ENCODE results near the gene RLN1. TPM values are rescaled to one million over a fixed set of nuclear protein-coding genes. Genes with fewer than 3 reads are reported as not detected.

Gene RLN1
- polyA plus RNA-seq, 1 of the 3 experiments (the other 2 are of a cell fraction), result 0.23 TPM

DNA sequence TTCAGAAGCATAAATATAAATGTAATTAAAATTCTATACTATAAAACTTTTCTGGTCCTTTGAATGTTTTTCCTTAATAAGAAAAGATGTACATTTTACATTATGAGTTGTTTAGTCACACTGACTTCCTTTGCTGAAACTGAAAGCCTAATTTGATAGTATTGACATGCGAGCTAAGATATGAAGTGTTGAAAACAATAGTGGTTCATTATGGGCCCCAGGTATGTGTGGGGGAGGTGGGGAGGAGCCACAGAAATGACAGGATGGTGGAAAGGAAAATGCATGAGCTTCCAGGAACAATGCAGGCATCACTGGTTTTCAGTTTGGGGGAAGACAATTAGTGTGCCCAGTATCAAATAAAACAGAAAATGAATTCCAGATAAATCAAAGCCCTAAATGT, 35.4 kb upstream of the RLN1 start:
- CTCF ChIA-PET, result interaction anchor here (0.7 to 1.0 kb wide), 2 partner anchors 12 to 42 kb away, joined by 3 read pairs; no protein-coding TSS in a partner anchor
- no peak overlapping the region for H2AFZ ChIP-seq (ENCODE audit: low read depth)
- H3K27ac ChIP-seq (ENCODE audit: low read depth in 2 of 2, low read length in 1 of 2), result no peak overlapping the region
- POLR2A ChIA-PET, result no interaction called here
- no peaks in the 10 kb centered on the region for H3K27me3 ChIP-seq (ENCODE audit: insufficient read depth)
- no peak overlapping the region for H3K9ac ChIP-seq
- TF ChIP-seq CHD2 (IDR thresholded peaks at IDR 0.05; ENCODE audit: low read length, partially characterized antibody) (no peak), GATA2 (CRISPR knock-in tag; IDR thresholded peaks at IDR 0.05) (no peak), GABPA (IDR thresholded peaks at IDR 0.05; ENCODE audit: low read depth) (no peak), TAF1 (IDR thresholded peaks at IDR 0.05; ENCODE audit: borderline replicate concordance, low read depth, low read length) (no peak), TCF12 (IDR thresholded peaks at IDR 0.05) (no peak), SMC3 (IDR thresholded peaks at IDR 0.05; ENCODE audit: low read depth, low read length) (no peak), EP300 (IDR thresholded peaks at IDR 0.05; ENCODE audit: borderline replicate concordance in 1 of 2, low read depth in 1 of 2, low read length in 1 of 2) (no peak)
- TF ChIP-seq, protein P1, sequence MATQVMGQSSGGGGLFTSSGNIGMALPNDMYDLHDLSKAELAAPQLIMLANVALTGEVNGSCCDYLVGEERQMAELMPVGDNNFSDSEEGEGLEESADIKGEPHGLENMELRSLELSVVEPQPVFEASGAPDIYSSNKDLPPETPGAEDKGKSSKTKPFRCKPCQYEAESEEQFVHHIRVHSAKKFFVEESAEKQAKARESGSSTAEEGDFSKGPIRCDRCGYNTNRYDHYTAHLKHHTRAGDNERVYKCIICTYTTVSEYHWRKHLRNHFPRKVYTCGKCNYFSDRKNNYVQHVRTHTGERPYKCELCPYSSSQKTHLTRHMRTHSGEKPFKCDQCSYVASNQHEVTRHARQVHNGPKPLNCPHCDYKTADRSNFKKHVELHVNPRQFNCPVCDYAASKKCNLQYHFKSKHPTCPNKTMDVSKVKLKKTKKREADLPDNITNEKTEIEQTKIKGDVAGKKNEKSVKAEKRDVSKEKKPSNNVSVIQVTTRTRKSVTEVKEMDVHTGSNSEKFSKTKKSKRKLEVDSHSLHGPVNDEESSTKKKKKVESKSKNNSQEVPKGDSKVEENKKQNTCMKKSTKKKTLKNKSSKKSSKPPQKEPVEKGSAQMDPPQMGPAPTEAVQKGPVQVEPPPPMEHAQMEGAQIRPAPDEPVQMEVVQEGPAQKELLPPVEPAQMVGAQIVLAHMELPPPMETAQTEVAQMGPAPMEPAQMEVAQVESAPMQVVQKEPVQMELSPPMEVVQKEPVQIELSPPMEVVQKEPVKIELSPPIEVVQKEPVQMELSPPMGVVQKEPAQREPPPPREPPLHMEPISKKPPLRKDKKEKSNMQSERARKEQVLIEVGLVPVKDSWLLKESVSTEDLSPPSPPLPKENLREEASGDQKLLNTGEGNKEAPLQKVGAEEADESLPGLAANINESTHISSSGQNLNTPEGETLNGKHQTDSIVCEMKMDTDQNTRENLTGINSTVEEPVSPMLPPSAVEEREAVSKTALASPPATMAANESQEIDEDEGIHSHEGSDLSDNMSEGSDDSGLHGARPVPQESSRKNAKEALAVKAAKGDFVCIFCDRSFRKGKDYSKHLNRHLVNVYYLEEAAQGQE (IDR thresholded peaks at IDR 0.05; ENCODE audit: low read depth, low read length), result no peak
- TF ChIP-seq, protein P2, sequence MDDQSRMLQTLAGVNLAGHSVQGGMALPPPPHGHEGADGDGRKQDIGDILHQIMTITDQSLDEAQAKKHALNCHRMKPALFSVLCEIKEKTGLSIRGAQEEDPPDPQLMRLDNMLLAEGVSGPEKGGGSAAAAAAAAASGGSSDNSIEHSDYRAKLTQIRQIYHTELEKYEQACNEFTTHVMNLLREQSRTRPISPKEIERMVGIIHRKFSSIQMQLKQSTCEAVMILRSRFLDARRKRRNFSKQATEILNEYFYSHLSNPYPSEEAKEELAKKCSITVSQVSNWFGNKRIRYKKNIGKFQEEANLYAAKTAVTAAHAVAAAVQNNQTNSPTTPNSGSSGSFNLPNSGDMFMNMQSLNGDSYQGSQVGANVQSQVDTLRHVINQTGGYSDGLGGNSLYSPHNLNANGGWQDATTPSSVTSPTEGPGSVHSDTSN (IDR thresholded peaks at IDR 0.05), result no peak
- TF ChIP-seq, protein P3, sequence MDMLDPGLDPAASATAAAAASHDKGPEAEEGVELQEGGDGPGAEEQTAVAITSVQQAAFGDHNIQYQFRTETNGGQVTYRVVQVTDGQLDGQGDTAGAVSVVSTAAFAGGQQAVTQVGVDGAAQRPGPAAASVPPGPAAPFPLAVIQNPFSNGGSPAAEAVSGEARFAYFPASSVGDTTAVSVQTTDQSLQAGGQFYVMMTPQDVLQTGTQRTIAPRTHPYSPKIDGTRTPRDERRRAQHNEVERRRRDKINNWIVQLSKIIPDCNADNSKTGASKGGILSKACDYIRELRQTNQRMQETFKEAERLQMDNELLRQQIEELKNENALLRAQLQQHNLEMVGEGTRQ (IDR thresholded peaks at IDR 0.05; ENCODE audit: borderline replicate concordance, low read depth, low read length), result no peak
- TF ChIP-seq, protein P4, sequence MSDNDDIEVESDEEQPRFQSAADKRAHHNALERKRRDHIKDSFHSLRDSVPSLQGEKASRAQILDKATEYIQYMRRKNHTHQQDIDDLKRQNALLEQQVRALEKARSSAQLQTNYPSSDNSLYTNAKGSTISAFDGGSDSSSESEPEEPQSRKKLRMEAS (IDR thresholded peaks at IDR 0.05; ENCODE audit: low read depth), result no peak
- WGBS (ENCODE audit: low lambda C conversion rate), result 97% methylated on average over 1 of the region's 1 CpG
- no peaks in the 10 kb centered on the region for H3F3A ChIP-seq (replicated peaks; ENCODE audit: insufficient read depth)
- H3K4me1 ChIP-seq (ENCODE audit: control insufficient read depth in 1 of 2, insufficient read depth in 2 of 2, low read depth in 1 of 2, low read length in 1 of 2), result no peaks in the 10 kb centered on the region
- H3K9me3 ChIP-seq, result no peaks in the 10 kb centered on the region
- no peaks in the 10 kb centered on the region for H4K20me1 ChIP-seq (ENCODE audit: insufficient read depth)
- no peak for DNase-seq
- H3K79me2 ChIP-seq (ENCODE audit: insufficient read depth), result no peaks in the 10 kb centered on the region
- no peaks in the 10 kb centered on the region for H3K9me2 ChIP-seq
- no peak overlapping the region for H3K4me3 ChIP-seq (ENCODE audit: low read depth in 2 of 2, low read length in 1 of 2)
- H3K4me2 ChIP-seq, result no peak overlapping the region
- H3K36me3 ChIP-seq (replicated peaks in 1 of 2; ENCODE audit: control insufficient read depth in 1 of 2, insufficient read depth in 2 of 2, low read length in 1 of 2), result peaks cover 0 to 4% of the 10 kb centered on the region in 2 experiments
